ENCODE results near the gene HOXD12.

- TF ChIP-seq TAF1 (IDR thresholded peaks at IDR 0.05; ENCODE audit: borderline replicate concordance, low read depth, low read length) (no peak), POLR2A (IDR thresholded peaks at IDR 0.05; ENCODE audit: low read depth, low read length) (no peak), POLR2AphosphoS5 (IDR thresholded peaks at IDR 0.05; ENCODE audit: low read depth, low read length) (no peak)
Observed at GRCh38 chr2:176092270-176093144, 7.1 kb upstream of the HOXD12 start, which contains the start of gene HOXD13.
